Cardiac fibroblast (primary cell): Measurements from ENCODE around the gene MLN.

Source experiments
- DNase-seq, 2 donors: peaks; one replicate each; pipeline versions ENCODE4 v3.0.0 to v3.0.0-alpha.2; 2010; ENCODE audit warnings: low read depth in 2 of 2
- H3K4me3 ChIP-seq, 2 donors: replicated peaks in 1 of 2; 1 replicate in 1 of 2; 2 replicates in 1 of 2; pipeline ENCODE4 v1.5.1; 2011; ENCODE audit warnings: low read depth in 2 of 2, low read length in 2 of 2, mild to moderate bottlenecking in 2 of 2, moderate library complexity in 1 of 2
- CTCF ChIP-seq: IDR thresholded peaks from one replicate; pipeline ENCODE4 v1.5.1; 2011; ENCODE audit warnings: low read depth, mild to moderate bottlenecking, low read length, inconsistent platforms

Gene MLN

GRCh38 chr6:33748841-33749240, 55.0 kb downstream of the MLN start:
- no peak for DNase-seq
- TF ChIP-seq CTCF: no peak

GRCh38 chr6:33747823-33748222, 56.0 kb downstream of the MLN start:
- DNase-seq: no peak
- no peak for TF ChIP-seq CTCF
- H3K4me3 ChIP-seq: no peak overlapping the region

More at GRCh38 chr6:33748841-33749240, 55.0 kb downstream of the MLN start:
- no peak overlapping the region for H3K4me3 ChIP-seq

GRCh38 chr6:33746651-33747100, 57.1 kb downstream of the MLN start, which contains the start of gene IP6K3:
Gene IP6K3 (minus strand): TSS chr6:33746905. CDS start chr6:33735476, 11,429 bp downstream.
- no peak for DNase-seq
- TF ChIP-seq CTCF: no peak
- H3K4me3 ChIP-seq: peak within 1 kb of the TSS; percentile 1 to 21

GRCh38 chr6:33746036-33746600, 57.7 kb downstream of the MLN start:
- DNase-seq: peak; percentile 57 to 69
- peak overlapping the region; percentile 1 to 21 for H3K4me3 ChIP-seq

GRCh38 chr6:33745548-33745947, 58.3 kb downstream of the MLN start:
- no peak overlapping the region for H3K4me3 ChIP-seq
- DNase-seq: no peak
- no peak for TF ChIP-seq CTCF

More at GRCh38 chr6:33746036-33746600, 57.7 kb downstream of the MLN start:
- peak; percentile 2 for TF ChIP-seq CTCF

- TF ChIP-seq CTCF: no peak
- H3K4me3 ChIP-seq: no peak overlapping the region
- DNase-seq: no peak
Measured at GRCh38 chr6:33744895-33745546, 58.8 kb downstream of the MLN start.
